ENCODE results near the gene XRCC3. TPM values are rescaled to one million over a fixed set of nuclear protein-coding genes. Genes with fewer than 3 reads are reported as not detected.

The XRCC3 gene
- total RNA-seq, 4 donors from 2014 or later: 9.5 to 14.7 (median 12.3) TPM

DNA sequence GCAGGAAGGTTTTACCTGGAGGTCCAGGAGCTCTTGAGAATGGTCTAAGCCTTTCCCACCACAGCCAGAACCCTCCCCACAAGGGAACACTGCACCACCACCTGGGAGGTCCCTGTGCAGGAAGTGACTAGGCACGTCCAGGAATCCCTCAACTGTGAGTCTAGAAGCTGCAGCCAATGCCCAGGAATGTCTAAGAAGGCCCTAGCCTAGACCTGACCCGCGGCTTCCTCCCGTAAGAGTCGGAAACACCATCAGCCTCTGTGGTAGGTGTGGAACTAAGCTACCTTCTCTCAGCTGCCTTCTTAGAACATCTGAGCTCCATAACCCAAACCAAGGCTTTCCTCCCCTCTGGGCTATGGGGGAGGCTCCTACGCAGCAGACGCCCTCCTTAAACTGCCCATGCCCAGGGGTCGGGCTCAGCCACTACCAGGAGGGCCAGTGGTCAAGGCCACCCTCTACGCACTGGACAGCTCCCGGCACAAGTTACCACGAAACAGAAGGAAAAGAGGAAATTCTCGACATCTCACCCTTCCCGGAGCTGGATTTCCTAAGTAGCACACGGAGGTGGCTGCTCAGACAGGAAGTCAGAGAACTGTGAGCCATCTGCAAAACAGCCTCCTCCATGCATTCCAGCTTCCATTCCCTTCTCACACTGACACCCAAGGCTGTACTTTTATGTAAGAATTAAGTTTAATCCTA lies 25.9 kb upstream of the XRCC3 start:
- DNase-seq (ENCODE audit: low spot score in 2 of 2): peak in 1 of 2 donors; percentile 68
- intact Hi-C loops (cut with DNase I; ENCODE audit: low total_unique reads): no loop called here
- no peak for TF ChIP-seq POLR2A (IDR thresholded peaks at IDR 0.05)
- TF ChIP-seq, protein P1, sequence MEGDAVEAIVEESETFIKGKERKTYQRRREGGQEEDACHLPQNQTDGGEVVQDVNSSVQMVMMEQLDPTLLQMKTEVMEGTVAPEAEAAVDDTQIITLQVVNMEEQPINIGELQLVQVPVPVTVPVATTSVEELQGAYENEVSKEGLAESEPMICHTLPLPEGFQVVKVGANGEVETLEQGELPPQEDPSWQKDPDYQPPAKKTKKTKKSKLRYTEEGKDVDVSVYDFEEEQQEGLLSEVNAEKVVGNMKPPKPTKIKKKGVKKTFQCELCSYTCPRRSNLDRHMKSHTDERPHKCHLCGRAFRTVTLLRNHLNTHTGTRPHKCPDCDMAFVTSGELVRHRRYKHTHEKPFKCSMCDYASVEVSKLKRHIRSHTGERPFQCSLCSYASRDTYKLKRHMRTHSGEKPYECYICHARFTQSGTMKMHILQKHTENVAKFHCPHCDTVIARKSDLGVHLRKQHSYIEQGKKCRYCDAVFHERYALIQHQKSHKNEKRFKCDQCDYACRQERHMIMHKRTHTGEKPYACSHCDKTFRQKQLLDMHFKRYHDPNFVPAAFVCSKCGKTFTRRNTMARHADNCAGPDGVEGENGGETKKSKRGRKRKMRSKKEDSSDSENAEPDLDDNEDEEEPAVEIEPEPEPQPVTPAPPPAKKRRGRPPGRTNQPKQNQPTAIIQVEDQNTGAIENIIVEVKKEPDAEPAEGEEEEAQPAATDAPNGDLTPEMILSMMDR (IDR thresholded peaks at IDR 0.05): no peak
- H3K4me3 ChIP-seq (ENCODE audit: low read depth, poor library complexity, severe bottlenecking): no peak overlapping the region
- 73 to 82% methylated on average over 9 to 14 of the region's 14 CpGs for whole genome bisulfite sequencing, 2 donors

DNA sequence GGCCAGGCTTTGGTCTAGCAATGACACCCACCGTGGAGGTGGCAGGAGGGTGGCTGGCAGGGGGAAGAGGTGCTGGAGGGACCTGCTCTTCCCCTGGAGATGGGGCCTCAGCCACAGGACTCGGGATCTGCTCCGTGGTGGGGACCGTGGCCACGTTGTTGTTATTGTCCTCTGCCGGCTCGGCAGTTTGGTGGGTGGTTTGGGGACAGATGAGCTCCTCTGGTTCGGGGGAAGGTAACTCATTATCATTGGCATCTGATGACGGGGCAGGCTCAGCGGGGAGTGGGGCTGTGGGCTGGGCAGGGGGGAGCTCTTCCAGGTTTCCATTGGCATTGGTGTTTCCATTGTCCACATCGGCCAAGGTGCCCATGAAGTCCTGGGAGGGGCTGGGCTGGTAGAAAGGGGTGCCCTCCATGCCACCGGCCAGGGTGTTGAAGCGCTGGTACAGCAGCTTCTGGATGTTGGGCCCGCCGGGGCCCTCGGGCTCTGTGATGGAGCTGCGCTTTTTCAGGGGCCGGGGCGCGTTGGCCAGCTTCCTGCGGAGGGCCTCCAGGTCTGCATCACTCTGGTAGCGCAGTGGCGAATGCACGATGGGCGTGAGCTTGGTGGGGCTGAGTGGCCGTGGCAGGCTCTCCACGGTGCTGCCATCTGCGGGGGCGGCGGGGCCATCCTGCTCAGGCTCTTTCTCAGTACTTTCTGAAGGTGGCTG lies 24.7 kb upstream of the XRCC3 start:
- intact Hi-C loops (cut with DNase I; ENCODE audit: low total_unique reads): no loop called here
- peak in 1 of 2 donors; percentile 82 for DNase-seq (ENCODE audit: low spot score in 2 of 2)
- WGBS, 2 donors: 87 to 90% methylated on average over 13 to 19 of the region's 30 CpGs
- TF ChIP-seq, protein P1 (IDR thresholded peaks at IDR 0.05): no peak
- TF ChIP-seq POLR2A (IDR thresholded peaks at IDR 0.05): no peak
- no peak overlapping the region for H3K4me3 ChIP-seq (ENCODE audit: low read depth, poor library complexity, severe bottlenecking)

DNA sequence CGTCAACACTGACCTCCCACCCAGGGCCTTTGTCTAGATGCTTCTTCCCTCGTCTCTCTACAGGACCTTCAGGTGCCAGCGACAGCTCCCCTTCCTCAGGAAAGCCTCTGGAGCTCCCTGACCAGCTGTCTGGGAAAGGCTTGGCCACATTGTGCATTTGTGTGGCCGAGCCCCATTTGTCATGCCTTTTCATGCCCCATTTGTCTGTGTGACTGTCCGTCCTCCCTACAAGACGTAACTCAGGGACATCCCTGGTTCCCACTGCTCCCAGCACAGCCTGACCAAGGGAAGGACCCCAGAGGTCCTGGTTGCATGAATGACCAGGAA lies 24.2 kb upstream of the XRCC3 start:
- intact Hi-C loops (cut with DNase I; ENCODE audit: low total_unique reads): no loop called here
- H3K4me3 ChIP-seq (ENCODE audit: low read depth, poor library complexity, severe bottlenecking): no peak overlapping the region
- no peak for TF ChIP-seq POLR2A (IDR thresholded peaks at IDR 0.05)
- TF ChIP-seq, protein P1 (IDR thresholded peaks at IDR 0.05): no peak
- DNase-seq (ENCODE audit: low spot score in 2 of 2): peak in 1 of 2 donors; percentile 73
- WGBS, 2 donors: 92 to 97% methylated on average over 4 to 6 of the region's 6 CpGs

DNA sequence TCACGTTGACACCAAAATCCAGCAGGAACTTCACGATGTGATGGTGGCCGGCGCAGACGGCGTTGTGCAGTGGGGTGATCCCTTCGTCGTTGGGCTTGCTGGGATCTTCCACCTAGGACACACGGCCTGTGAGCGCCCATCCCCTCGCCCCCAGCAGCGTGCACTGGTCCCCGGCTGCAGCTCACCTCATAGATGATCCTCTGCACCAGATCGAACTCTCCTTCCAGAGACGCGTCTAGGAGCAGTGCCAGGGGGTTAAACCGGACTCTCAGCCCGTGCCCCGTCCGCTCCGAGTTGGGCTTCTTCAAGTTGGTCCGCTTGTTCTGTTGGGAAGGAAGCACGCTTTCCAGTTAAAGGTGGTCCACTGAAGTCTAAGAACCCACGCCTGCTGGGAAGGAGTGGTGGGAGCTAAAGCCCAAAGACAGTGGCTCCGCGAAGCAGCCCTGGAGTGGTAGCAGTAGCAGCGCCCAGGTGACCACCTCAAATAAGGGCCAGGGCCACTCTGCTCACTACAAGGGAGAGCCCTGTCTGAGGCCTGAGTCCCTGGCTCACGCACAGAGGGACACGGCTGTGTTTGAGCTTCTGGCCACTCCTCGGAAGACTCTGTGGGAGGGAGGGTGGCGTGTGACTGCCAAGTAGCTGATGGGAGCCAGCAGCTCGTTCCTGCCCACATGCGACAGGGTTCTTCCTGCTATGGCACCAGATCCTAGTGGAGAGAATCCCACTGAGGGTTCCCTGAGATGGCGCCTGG lies 23.6 kb upstream of the XRCC3 start:
- WGBS, 2 donors: 83 to 84% methylated on average over 34 of the region's 34 CpGs
- intact Hi-C loops (cut with DNase I; ENCODE audit: low total_unique reads): no loop called here
- DNase-seq (ENCODE audit: low spot score in 2 of 2): peak in 1 of 2 donors; percentile 83
- TF ChIP-seq, protein P1 (IDR thresholded peaks at IDR 0.05): no peak
- H3K4me3 ChIP-seq (ENCODE audit: low read depth, poor library complexity, severe bottlenecking): no peak overlapping the region

DNA sequence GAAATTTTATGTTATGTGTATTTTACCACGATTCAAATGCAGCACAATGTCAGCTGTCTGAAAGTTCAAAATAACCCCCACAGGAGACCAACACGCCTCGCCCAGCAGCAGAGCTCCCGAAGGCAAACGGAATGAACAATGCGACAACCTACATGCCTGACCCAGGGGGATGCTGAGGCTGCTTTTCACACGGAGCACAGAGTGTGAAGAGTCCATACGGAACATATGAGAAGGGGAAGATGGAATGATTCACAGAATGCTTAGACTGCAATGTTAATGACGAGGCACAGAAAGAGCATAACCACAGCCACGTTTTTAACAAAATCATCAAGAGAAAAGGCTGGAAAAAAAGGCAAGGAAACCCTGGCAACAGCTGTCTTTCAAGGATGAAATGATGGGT lies 22.9 kb upstream of the XRCC3 start:
- intact Hi-C loops (cut with DNase I; ENCODE audit: low total_unique reads): no loop called here
- no peak for TF ChIP-seq POLR2A (IDR thresholded peaks at IDR 0.05)
- TF ChIP-seq, protein P1 (IDR thresholded peaks at IDR 0.05): no peak
- DNase-seq (ENCODE audit: low spot score in 2 of 2): no peak
- 78 to 84% methylated on average over 10 of the region's 10 CpGs for WGBS, 2 donors
- no peak overlapping the region for H3K4me3 ChIP-seq (ENCODE audit: low read depth, poor library complexity, severe bottlenecking)

Data from lower leg skin (tissue), 4 donors.